Left lung (tissue), 10 donors: ENCODE measurements around the gene SCTR. TPM values are rescaled to one million over a fixed set of nuclear protein-coding genes. Genes with fewer than 3 reads are reported as not detected.
A peak's percentile ranks its signal among the peaks of the same experiment; 100 is the strongest.

Experiments used
- ATAC-seq: fragments of 200-7000 bp; cut with Tn5 transposase; one replicate; pipeline ENCODE4 v1.9.1; 2020; ENCODE audit warnings: moderate library complexity
- DNase-seq, 4 donors: peaks; one replicate each; pipeline ENCODE4 v3.0.0-alpha.2; 2013 to 2020
- H3K27ac ChIP-seq, 2 donors: fragments of 200-600 bp; sonication (generic) in 1 of 2; one replicate each; pipeline versions ENCODE4 v1.5.0 to v1.8.0; 2020 to 2021
- H3K27me3 ChIP-seq, 2 donors: fragments of 200-600 bp; sonication (generic) in 1 of 2; one replicate each; pipeline versions ENCODE4 v1.5.0 to v1.8.0; 2020 to 2021
- H3K36me3 ChIP-seq, 2 donors: fragments of 200-600 bp; sonication (generic) in 1 of 2; one replicate each; pipeline versions ENCODE4 v1.5.0 to v1.8.0; 2020 to 2021
- H3K4me1 ChIP-seq, 2 donors: fragments of 200-600 bp; one replicate each; pipeline ENCODE4 v1.8.0; 2021
- H3K4me3 ChIP-seq, 2 donors: fragments of 200-600 bp; sonication (generic) in 1 of 2; one replicate each; pipeline versions ENCODE4 v1.5.0 to v1.8.0; 2020 to 2021; ENCODE audit warnings: mild to moderate bottlenecking in 1 of 2
- H3K9me3 ChIP-seq, 2 donors: fragments of 200-600 bp; sonication (generic) in 1 of 2; one replicate each; pipeline versions ENCODE4 v1.5.0 to v1.8.0; 2020 to 2021
- intact Hi-C, 2 donors: fragments of 100-400 bp; cut with DNase I; formaldehyde crosslinking; loops; one replicate each; pipeline versions ENCODE4 v1.11.2 to v1.14.2; 2022
- polyA plus RNA-seq, 6 donors: library from polyadenylated mRNA; unstranded; fragments of 120-200 nt; gene quantifications; one replicate each; pipeline ENCODE4 v1.2.1, GENCODE V29; 2013; ENCODE audit not compliant: insufficient read length in 6 of 6
- total RNA-seq, 2 donors: library from RNA; stranded (reverse); fragmentation: NEBNext Ultra II Directional; extraction: Animal tissue kit (Norgen Biotek cat#: 25700); gene quantifications; one replicate each; pipeline ENCODE4 v1.2.1, GENCODE V29; 2021
- TF ChIP-seq, protein P1 (sequence below), 2 donors: fragments of 200-600 bp; sonication (generic) in 1 of 2; IDR thresholded peaks; one replicate each; pipeline versions ENCODE4 v1.5.0 to v1.8.0; 2021; ENCODE audit warnings: antibody characterized with exemption in 2 of 2
- donor health status: DM: no; HTN: yes; CAD: no.
- donor health status: DM: no; HTN: no; CAD: no.

Gene SCTR
- total and polyA plus RNA-seq, 8 donors: 2.2 to 13.7 (median 8.0) TPM

DNA sequence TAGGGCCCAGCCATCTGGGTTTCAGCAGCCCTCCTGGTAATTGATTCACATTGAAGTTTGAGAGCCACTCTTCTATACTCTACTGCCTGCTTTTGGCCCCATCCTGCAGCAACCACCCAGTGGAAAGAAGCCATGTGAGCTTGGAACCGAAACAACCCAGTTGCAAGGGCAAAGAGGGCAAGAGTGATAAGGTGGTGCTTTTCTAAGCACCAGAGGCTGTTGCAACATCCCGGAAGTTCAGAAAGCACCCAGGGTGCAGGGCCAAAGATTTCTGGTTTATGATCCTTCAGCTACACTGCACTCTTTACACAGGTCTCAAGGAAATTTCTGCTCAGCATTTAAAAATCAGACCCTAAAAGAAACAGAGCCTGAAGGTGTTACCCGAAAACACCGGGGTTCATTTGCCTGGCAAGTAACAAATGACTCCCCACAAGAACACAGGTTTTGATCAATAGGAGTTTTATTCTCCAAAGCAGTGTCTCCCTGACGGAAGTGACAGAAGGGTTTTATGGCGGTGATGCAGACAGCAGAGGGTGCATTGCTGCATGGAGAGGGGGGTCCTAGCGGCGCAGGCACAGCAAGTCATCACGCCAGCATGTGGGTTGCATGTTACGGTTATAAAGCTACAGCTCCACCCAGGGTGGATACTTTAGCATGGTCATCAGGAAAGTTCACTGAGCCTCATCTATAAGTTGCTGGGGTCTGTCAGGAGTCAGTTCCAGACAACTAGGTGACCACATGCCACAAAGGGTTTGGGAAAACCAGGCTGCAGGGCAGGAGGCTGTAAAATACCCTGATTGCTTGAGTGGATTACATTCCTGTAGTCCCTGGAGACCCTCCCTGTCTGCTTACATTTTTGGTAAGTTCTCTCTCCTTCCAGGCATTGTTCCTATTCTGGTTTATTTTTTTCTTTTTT, 121.4 kb downstream of the SCTR start:
- no peaks in the 10 kb centered on the region for H3K36me3 ChIP-seq
- ATAC-seq: peak; percentile 88
- no peak overlapping the region for H3K4me3 ChIP-seq
- H3K27ac ChIP-seq: peak overlapping the region in 1 of 2 donors; percentile 33
- H3K4me1 ChIP-seq: peaks cover 2 to 5% of the 10 kb centered on the region in 2 donors
- TF ChIP-seq, protein P1, sequence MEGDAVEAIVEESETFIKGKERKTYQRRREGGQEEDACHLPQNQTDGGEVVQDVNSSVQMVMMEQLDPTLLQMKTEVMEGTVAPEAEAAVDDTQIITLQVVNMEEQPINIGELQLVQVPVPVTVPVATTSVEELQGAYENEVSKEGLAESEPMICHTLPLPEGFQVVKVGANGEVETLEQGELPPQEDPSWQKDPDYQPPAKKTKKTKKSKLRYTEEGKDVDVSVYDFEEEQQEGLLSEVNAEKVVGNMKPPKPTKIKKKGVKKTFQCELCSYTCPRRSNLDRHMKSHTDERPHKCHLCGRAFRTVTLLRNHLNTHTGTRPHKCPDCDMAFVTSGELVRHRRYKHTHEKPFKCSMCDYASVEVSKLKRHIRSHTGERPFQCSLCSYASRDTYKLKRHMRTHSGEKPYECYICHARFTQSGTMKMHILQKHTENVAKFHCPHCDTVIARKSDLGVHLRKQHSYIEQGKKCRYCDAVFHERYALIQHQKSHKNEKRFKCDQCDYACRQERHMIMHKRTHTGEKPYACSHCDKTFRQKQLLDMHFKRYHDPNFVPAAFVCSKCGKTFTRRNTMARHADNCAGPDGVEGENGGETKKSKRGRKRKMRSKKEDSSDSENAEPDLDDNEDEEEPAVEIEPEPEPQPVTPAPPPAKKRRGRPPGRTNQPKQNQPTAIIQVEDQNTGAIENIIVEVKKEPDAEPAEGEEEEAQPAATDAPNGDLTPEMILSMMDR (IDR thresholded peaks at IDR 0.05): no peak
- DNase-seq: peak in 2 of 4 donors; percentile 28 to 63
- no peaks in the 10 kb centered on the region for H3K9me3 ChIP-seq
- intact Hi-C loops: loop anchor here in 1 of 2 donors (10.0 kb wide), 1 partner anchor 72 kb away; no protein-coding TSS in a partner anchor
- H3K27me3 ChIP-seq: no peaks in the 10 kb centered on the region

DNA sequence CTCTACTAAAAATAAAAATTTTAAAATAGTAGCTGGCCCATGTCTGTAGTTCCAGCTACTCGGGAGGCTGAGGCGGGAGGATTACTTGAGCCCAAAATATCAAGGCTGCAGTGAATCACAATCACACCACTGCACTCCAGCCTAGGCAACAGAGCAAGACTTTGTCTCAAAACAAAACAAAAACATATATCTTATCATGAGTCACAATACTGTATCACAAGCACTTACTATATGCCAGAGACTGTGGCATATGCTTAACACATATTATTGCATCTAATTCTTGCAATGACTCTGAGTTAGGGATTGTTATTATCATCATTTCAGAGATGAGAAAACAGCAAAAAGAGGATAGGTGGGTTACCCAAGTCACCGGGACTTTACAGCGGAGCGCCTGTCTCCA, 122.2 kb downstream of the SCTR start:
- no peak overlapping the region for H3K27ac ChIP-seq
- ATAC-seq: no peak
- TF ChIP-seq, protein P1 (IDR thresholded peaks at IDR 0.05): no peak

DNA sequence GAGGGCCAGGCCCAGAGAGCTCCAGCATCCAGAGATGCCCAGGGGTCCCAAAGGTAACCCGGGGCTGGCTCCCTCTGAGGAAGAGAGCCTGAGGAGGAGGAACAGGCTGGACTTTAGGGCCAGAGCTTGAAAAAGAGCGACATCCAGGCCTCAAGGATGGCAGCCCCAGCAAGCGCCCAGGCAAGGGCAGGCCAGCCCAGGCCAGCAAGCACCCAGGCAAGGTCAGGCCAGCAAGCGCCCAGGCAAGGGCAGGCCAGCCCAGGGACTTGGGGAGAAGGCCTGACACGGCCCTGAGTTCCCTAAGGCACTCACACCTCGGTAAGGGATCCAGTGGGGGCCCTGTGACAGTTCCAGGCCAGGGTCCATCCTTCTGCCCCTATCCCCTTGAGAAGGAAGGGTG, 127.1 kb downstream of the SCTR start:
- no peaks in the 10 kb centered on the region for H3K27me3 ChIP-seq
- H3K36me3 ChIP-seq: no peaks in the 10 kb centered on the region
- no peak overlapping the region for H3K27ac ChIP-seq
- H3K4me3 ChIP-seq: no peak overlapping the region
- ATAC-seq: no peak
- no peaks in the 10 kb centered on the region for H3K4me1 ChIP-seq
- TF ChIP-seq, protein P1 (IDR thresholded peaks at IDR 0.05): no peak
- intact Hi-C loops: no loop called here
- no peak for DNase-seq
- H3K9me3 ChIP-seq: no peaks in the 10 kb centered on the region

More for the DNA sequence above, 122.2 kb downstream of the SCTR start:
- Histone ChIP-seq H3K9me3 (no peaks in the 10 kb centered on the region), H3K36me3 (no peaks in the 10 kb centered on the region), H3K4me3 (no peak overlapping the region), H3K4me1 (peaks cover 0 to 5% of the 10 kb centered on the region in 2 donors), H3K27me3 (no peaks in the 10 kb centered on the region)
- intact Hi-C loops: loop anchor here in 1 of 2 donors (10.0 kb wide), 1 partner anchor 73 kb away; no protein-coding TSS in a partner anchor
- DNase-seq: no peak

DNA sequence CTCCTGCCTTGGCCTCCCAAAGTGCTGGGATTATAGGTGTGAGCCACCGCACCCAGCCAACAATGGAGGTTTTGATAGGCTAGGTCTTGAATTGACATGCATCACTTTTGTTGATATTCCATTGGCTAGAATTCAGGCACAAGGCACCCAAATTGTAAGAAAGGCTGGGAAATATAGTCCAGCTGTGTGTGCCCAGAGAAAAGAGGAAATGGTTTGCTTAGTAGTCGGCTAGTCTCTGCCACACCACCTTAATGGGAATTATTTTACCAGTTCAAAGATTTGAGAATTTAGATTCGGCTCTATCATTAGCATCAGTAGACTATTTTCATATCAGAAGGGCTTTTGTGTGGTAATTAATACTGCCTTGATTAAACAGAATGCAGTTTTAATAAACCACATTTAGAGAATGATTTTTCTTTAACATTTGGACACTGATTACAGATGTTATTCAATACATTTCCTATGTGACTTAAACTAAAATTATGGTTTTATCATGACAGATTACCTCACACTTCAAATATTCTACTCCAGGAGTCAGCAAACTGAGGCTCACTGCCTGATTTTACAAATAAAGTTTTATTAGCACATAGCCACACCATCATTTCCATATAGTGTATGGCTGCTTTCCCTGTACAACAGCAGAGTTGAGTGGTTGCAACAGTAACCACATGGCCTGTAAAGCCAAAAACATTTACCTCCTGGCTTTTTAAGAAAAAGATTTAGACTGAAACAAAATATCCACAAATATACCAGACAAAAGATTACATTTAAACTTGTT, 130.1 kb downstream of the SCTR start:
- ATAC-seq (no peak), DNase-seq (no peak)
- no peaks in the 10 kb centered on the region for H3K27me3 ChIP-seq
- H3K27ac ChIP-seq: no peak overlapping the region
- TF ChIP-seq, protein P1 (IDR thresholded peaks at IDR 0.05): no peak
- no peak overlapping the region for H3K4me3 ChIP-seq
- no peaks in the 10 kb centered on the region for H3K36me3 ChIP-seq
- H3K9me3 ChIP-seq: no peaks in the 10 kb centered on the region
- H3K4me1 ChIP-seq: peaks cover 9 to 12% of the 10 kb centered on the region in 2 donors
- intact Hi-C loops: no loop called here

Other genes starting within 250 kb of the SCTR start
- gene C2orf76, start 157.6 kb downstream of the SCTR start, total RNA-seq: 10 to 100 TPM; 11.0 TPM
- 10 to 100 TPM; 15.9 to 17.1 (median 16.2) TPM for gene C2orf76, start 157.6 kb downstream of the SCTR start, polyA plus RNA-seq
- 100 to 1,000 TPM; 172 to 175 TPM for gene DBI, start 157.5 kb downstream of the SCTR start, total RNA-seq
- 100 to 1,000 TPM; 125 to 185 (median 152) TPM for gene DBI, start 157.5 kb downstream of the SCTR start, polyA plus RNA-seq
- gene TMEM37, start 92.6 kb downstream of the SCTR start, total RNA-seq: 10 to 100 TPM; 15.3 to 31.2 TPM
- 10 to 100 TPM; 26.1 to 31.1 (median 28.0) TPM for gene TMEM37, start 92.6 kb downstream of the SCTR start, polyA plus RNA-seq
- gene CFAP221, start 20.0 kb upstream of the SCTR start, total RNA-seq: 10 to 100 TPM; 20.0 to 20.8 TPM
- 10 to 100 TPM; 10.6 to 18.0 (median 16.5) TPM for gene CFAP221, start 20.0 kb upstream of the SCTR start, polyA plus RNA-seq
- gene TMEM177, start 154.7 kb upstream of the SCTR start, total RNA-seq: 1 to 10 TPM; 7.5 to 9.7 TPM
- gene TMEM177, start 154.7 kb upstream of the SCTR start, polyA plus RNA-seq: 10 to 100 TPM; 12.3 to 15.3 (median 14.1) TPM
- 10 to 100 TPM; 40.1 to 48.4 TPM for gene PTPN4, start 235.4 kb upstream of the SCTR start, total RNA-seq
- 10 to 100 TPM; 22.0 to 29.8 (median 26.9) TPM for gene PTPN4, start 235.4 kb upstream of the SCTR start, polyA plus RNA-seq